Adipocyte (in vitro differentiated cells): ENCODE results near the gene TBRG4.

Experiments
- DNase-seq: peaks from one replicate; pipeline ENCODE4 v3.0.0-alpha.2; 2015; ENCODE audit warnings: low read depth
- H3K27me3 ChIP-seq: replicated peaks from 2 replicates; pipeline ENCODE4 v1.7.0; 2013; ENCODE audit warnings: mild to moderate bottlenecking, low read length, moderate library complexity; ENCODE audit not compliant: control insufficient read depth, insufficient read depth
- H3K36me3 ChIP-seq: 2 replicates; pipeline ENCODE4 v1.7.0; 2013; ENCODE audit warnings: low read length, mild to moderate bottlenecking, moderate library complexity; ENCODE audit not compliant: control insufficient read depth, insufficient read depth, severe bottlenecking
- H3K4me1 ChIP-seq: 2 replicates; pipeline ENCODE4 v1.7.0; 2013; ENCODE audit warnings: mild to moderate bottlenecking, low read length, moderate library complexity; ENCODE audit not compliant: control insufficient read depth, insufficient read depth
- H3K4me3 ChIP-seq: 2 replicates; pipeline ENCODE4 v1.7.0; 2013; ENCODE audit warnings: mild to moderate bottlenecking, low read length, moderate library complexity
- H3K9ac ChIP-seq: 2 replicates; pipeline ENCODE4 v1.7.0; 2013; ENCODE audit warnings: mild to moderate bottlenecking, low read length, moderate library complexity
- H3K9me3 ChIP-seq: 2 replicates; pipeline ENCODE4 v1.7.0; 2013; ENCODE audit warnings: mild to moderate bottlenecking, low read length, moderate library complexity; ENCODE audit not compliant: control insufficient read depth

TBRG4 gene

GRCh38 chr7:45140827-45141226 lies 29.3 kb upstream of the TBRG4 start:
- peaks cover 8% of the 10 kb centered on the region for H3K27me3 ChIP-seq
- H3K4me3 ChIP-seq = no peak overlapping the region
- H3K9me3 ChIP-seq = no peaks in the 10 kb centered on the region
- DNase-seq = no peak
- H3K36me3 ChIP-seq = no peaks in the 10 kb centered on the region
- no peak overlapping the region for H3K9ac ChIP-seq
- peaks cover 2% of the 10 kb centered on the region for H3K4me1 ChIP-seq

- Histone ChIP-seq H3K4me1 (peaks cover 3% of the 10 kb centered on the region), H3K9me3 (no peaks in the 10 kb centered on the region), H3K36me3 (no peaks in the 10 kb centered on the region), H3K27me3 (peaks cover 8% of the 10 kb centered on the region), H3K9ac (no peak overlapping the region), H3K4me3 (no peak overlapping the region)
- no peak for DNase-seq
These were observed 27.2 kb upstream of the TBRG4 start for GRCh38 chr7:45138433-45139267.

- H3K9ac ChIP-seq = no peak overlapping the region
- H3K36me3 ChIP-seq = no peaks in the 10 kb centered on the region
- H3K27me3 ChIP-seq = peaks cover 21% of the 10 kb centered on the region
- H3K4me1 ChIP-seq = peaks cover 3% of the 10 kb centered on the region
- peak; percentile 92 for DNase-seq
- no peaks in the 10 kb centered on the region for H3K9me3 ChIP-seq
- no peak overlapping the region for H3K4me3 ChIP-seq
These were observed 24.9 kb upstream of the TBRG4 start for GRCh38 chr7:45136106-45137060.

GRCh38 chr7:45133877-45134276 lies 22.4 kb upstream of the TBRG4 start:
- Histone ChIP-seq H3K4me3 (no peak overlapping the region), H3K9ac (no peak overlapping the region), H3K4me1 (peaks cover 3% of the 10 kb centered on the region), H3K9me3 (no peaks in the 10 kb centered on the region), H3K36me3 (no peaks in the 10 kb centered on the region), H3K27me3 (peaks cover 37% of the 10 kb centered on the region)
- no peak for DNase-seq

GRCh38 chr7:45133352-45133751 lies 21.9 kb upstream of the TBRG4 start:
- Histone ChIP-seq H3K4me3 (no peak overlapping the region), H3K27me3 (peaks cover 38% of the 10 kb centered on the region), H3K36me3 (no peaks in the 10 kb centered on the region), H3K4me1 (peaks cover 3% of the 10 kb centered on the region), H3K9ac (no peak overlapping the region), H3K9me3 (no peaks in the 10 kb centered on the region)
- no peak for DNase-seq

GRCh38 chr7:45132708-45133320 lies 21.3 kb upstream of the TBRG4 start:
- Histone ChIP-seq H3K27me3 (peaks cover 36% of the 10 kb centered on the region), H3K4me1 (peaks cover 3% of the 10 kb centered on the region), H3K9me3 (no peaks in the 10 kb centered on the region), H3K36me3 (no peaks in the 10 kb centered on the region), H3K9ac (no peak overlapping the region), H3K4me3 (no peak overlapping the region)
- DNase-seq = no peak

- no peaks in the 10 kb centered on the region for H3K36me3 ChIP-seq
- no peak overlapping the region for H3K9ac ChIP-seq
- H3K4me3 ChIP-seq = no peak overlapping the region
- H3K4me1 ChIP-seq = peaks cover 3% of the 10 kb centered on the region
- no peak for DNase-seq
- H3K9me3 ChIP-seq = no peaks in the 10 kb centered on the region
- H3K27me3 ChIP-seq = peaks cover 33% of the 10 kb centered on the region
These were observed 20.4 kb upstream of the TBRG4 start for GRCh38 chr7:45131891-45132290.

GRCh38 chr7:45130910-45131309 lies 19.4 kb upstream of the TBRG4 start:
- H3K9me3 ChIP-seq = no peaks in the 10 kb centered on the region
- H3K4me1 ChIP-seq = peaks cover 2% of the 10 kb centered on the region
- H3K27me3 ChIP-seq = peaks cover 30% of the 10 kb centered on the region
- no peak overlapping the region for H3K4me3 ChIP-seq
- no peak overlapping the region for H3K9ac ChIP-seq
- no peaks in the 10 kb centered on the region for H3K36me3 ChIP-seq
- DNase-seq = no peak

GRCh38 chr7:45129906-45130305 lies 18.4 kb upstream of the TBRG4 start:
- H3K27me3 ChIP-seq = peaks cover 30% of the 10 kb centered on the region
- no peak overlapping the region for H3K4me3 ChIP-seq
- H3K9me3 ChIP-seq = no peaks in the 10 kb centered on the region
- no peaks in the 10 kb centered on the region for H3K4me1 ChIP-seq
- no peaks in the 10 kb centered on the region for H3K36me3 ChIP-seq
- DNase-seq = no peak
- H3K9ac ChIP-seq = no peak overlapping the region

GRCh38 chr7:45129181-45129800 lies 17.8 kb upstream of the TBRG4 start:
- Histone ChIP-seq H3K4me3 (no peak overlapping the region), H3K9ac (no peak overlapping the region), H3K4me1 (no peaks in the 10 kb centered on the region), H3K36me3 (no peaks in the 10 kb centered on the region), H3K27me3 (peaks cover 33% of the 10 kb centered on the region), H3K9me3 (no peaks in the 10 kb centered on the region)
- no peak for DNase-seq
